Panc1 (cell line): ENCODE results near the gene FAF1. TPM values are rescaled to one million over a fixed set of nuclear protein-coding genes. Genes with fewer than 3 reads are reported as not detected.

Experiments used
- ATAC-seq: fragments of 200-7000 bp; cut with Tn5 transposase; 2 replicates; pipeline ENCODE4 v1.9.1; 2020; ENCODE audit warnings: mild to moderate bottlenecking, moderate library complexity
- BruUV-seq: library from RNA; stranded (reverse); fragments of 400-500 nt; replicated peaks from 2 replicates; lab custom pipeline; 2021; lab: Mats Ljungman, UMichigan
- CTCF ChIA-PET: fragments of 300-600 bp; sonication (Branson Sonifier 250); formaldehyde crosslinking; loops from one replicate; lab custom pipeline; 2022; ENCODE audit warnings: antibody characterized with exemption; lab: Charles Lee
- POLR2A ChIA-PET: fragments of 300-600 bp; sonication (Branson Sonifier 250); formaldehyde crosslinking; loops from one replicate; lab custom pipeline; 2022; ENCODE audit warnings: antibody characterized with exemption; lab: Charles Lee
- DNase-seq: peaks from one replicate; pipeline ENCODE4 v3.0.0-alpha.2; 2010; ENCODE audit warnings: low read depth, low spot score
- H3K27ac ChIP-seq: 2 replicates; pipeline ENCODE4 v1.5.1; 2011; ENCODE audit warnings: mild to moderate bottlenecking, low read length, inconsistent platforms
- H3K27me3 ChIP-seq: fragments of 200-500 bp; sonication (Bioruptor generic); 2 replicates; pipeline ENCODE4 v1.6.0; 2014; ENCODE audit warnings: low read length, inconsistent platforms; ENCODE audit not compliant: control insufficient read depth, insufficient read depth
- H3K36me3 ChIP-seq: fragments of 200-500 bp; sonication (Bioruptor generic); 2 replicates; pipeline ENCODE4 v1.5.1; 2014; ENCODE audit warnings: inconsistent platforms, mild to moderate bottlenecking, low read length, moderate library complexity; ENCODE audit not compliant: control insufficient read depth, insufficient read depth
- H3K4me1 ChIP-seq: 2 replicates; pipeline ENCODE4 v1.5.1; 2011; ENCODE audit warnings: inconsistent platforms, mild to moderate bottlenecking, low read length, moderate library complexity; ENCODE audit not compliant: control insufficient read depth, insufficient read depth
- H3K4me3 ChIP-seq, 2 experiments: 2 replicates each; pipeline ENCODE4 v1.5.1; 2011 to 2012; ENCODE audit warnings: low read depth in 2 of 2, low read length in 2 of 2, mild to moderate bottlenecking in 2 of 2, inconsistent platforms in 1 of 2, moderate library complexity in 1 of 2
- H3K9me3 ChIP-seq: fragments of 200-500 bp; sonication (Bioruptor generic); 2 replicates; pipeline ENCODE4 v1.5.1; 2014; ENCODE audit warnings: low read depth, mild to moderate bottlenecking, inconsistent platforms, low read length, moderate library complexity; ENCODE audit not compliant: control insufficient read depth, insufficient read depth
- POLR2AphosphoS5 ChIP-seq: IDR thresholded peaks from 2 replicates; pipeline ENCODE4 v1.6.1; 2012; ENCODE audit warnings: mild to moderate bottlenecking, low read depth, low read length, moderate library complexity
- SIN3A ChIP-seq: IDR thresholded peaks from 2 replicates; pipeline ENCODE4 v1.6.1; 2012; ENCODE audit warnings: low read depth, mild to moderate bottlenecking, low read length, moderate library complexity, borderline replicate concordance; ENCODE audit not compliant: insufficient read depth
- TCF7L2 ChIP-seq: IDR thresholded peaks from 2 replicates; pipeline ENCODE4 v1.6.1; 2011; ENCODE audit warnings: mild to moderate bottlenecking, low read depth, low read length, inconsistent platforms
- in situ Hi-C: cut with HindIII; loops from 2 replicates; pipeline ENCODE4 v1.10.0; 2016; ENCODE audit warnings: low sequenced_read_pairs, low pct_unique_long_range_greater_than_20kb
- intact Hi-C: fragments of 100-400 bp; cut with micrococcal nuclease; formaldehyde crosslinking; loops from one replicate; pipeline ENCODE4 v1.10.0; 2022; ENCODE audit not compliant: unreplicated experiment
- total RNA-seq: library from RNA; stranded (reverse); gene quantifications from one replicate; pipeline ENCODE4 v1.2.1, GENCODE V29; 2021; ENCODE audit not compliant: unreplicated experiment
- TF ChIP-seq, protein P1 (sequence below), 2 experiments: IDR thresholded peaks; 2 replicates each; pipeline ENCODE4 v1.6.1; 2011 to 2012; ENCODE audit warnings: low read depth in 2 of 2, control low read depth in 1 of 2, low read length in 1 of 2, mild to moderate bottlenecking in 1 of 2, moderate library complexity in 1 of 2; ENCODE audit not compliant: insufficient read depth in 1 of 2
- TF ChIP-seq, protein P2 (sequence below): fragments of 450-650 bp; IDR thresholded peaks from 2 replicates; pipeline ENCODE4 v1.5.1; 2017; ENCODE audit warnings: mild to moderate bottlenecking

Gene FAF1
- total RNA-seq, 1 experiment from 2014 or later, result 101 TPM

DNA sequence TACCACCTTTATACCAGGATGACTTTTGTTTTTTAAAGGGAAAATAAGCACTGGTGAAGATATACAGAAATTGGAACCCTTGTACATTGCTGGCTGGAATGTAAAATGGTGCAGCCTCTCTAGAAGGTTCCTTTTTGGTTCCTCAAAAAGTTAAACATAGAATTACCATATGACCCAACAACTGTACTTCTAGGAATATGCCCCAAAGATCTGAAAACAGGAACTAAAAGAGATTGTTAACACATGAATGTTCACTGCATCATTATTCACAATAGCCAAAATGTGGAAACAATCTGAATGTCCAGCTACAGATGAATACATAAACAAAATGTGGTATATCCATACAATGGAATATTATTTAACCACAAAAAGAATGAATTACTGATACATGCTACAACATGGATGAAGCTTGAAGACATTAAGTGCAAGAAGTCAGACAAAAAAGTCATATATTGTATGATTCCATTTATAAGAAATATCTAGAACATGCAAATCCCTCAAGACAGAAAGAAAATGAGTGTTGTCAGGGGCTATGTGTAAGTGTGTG is 452.0 kb downstream of the FAF1 start:
- DNase-seq (no peak), ATAC-seq (no peak)
- TF ChIP-seq TCF7L2 (no peak), POLR2AphosphoS5 (no peak), SIN3A (no peak)
- TF ChIP-seq, protein P1, sequence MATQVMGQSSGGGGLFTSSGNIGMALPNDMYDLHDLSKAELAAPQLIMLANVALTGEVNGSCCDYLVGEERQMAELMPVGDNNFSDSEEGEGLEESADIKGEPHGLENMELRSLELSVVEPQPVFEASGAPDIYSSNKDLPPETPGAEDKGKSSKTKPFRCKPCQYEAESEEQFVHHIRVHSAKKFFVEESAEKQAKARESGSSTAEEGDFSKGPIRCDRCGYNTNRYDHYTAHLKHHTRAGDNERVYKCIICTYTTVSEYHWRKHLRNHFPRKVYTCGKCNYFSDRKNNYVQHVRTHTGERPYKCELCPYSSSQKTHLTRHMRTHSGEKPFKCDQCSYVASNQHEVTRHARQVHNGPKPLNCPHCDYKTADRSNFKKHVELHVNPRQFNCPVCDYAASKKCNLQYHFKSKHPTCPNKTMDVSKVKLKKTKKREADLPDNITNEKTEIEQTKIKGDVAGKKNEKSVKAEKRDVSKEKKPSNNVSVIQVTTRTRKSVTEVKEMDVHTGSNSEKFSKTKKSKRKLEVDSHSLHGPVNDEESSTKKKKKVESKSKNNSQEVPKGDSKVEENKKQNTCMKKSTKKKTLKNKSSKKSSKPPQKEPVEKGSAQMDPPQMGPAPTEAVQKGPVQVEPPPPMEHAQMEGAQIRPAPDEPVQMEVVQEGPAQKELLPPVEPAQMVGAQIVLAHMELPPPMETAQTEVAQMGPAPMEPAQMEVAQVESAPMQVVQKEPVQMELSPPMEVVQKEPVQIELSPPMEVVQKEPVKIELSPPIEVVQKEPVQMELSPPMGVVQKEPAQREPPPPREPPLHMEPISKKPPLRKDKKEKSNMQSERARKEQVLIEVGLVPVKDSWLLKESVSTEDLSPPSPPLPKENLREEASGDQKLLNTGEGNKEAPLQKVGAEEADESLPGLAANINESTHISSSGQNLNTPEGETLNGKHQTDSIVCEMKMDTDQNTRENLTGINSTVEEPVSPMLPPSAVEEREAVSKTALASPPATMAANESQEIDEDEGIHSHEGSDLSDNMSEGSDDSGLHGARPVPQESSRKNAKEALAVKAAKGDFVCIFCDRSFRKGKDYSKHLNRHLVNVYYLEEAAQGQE (IDR thresholded peaks at IDR 0.05; ENCODE audit: insufficient read depth in 1 of 2, low read depth in 2 of 2, low read length in 1 of 2), result no peak
- TF ChIP-seq, protein P2, sequence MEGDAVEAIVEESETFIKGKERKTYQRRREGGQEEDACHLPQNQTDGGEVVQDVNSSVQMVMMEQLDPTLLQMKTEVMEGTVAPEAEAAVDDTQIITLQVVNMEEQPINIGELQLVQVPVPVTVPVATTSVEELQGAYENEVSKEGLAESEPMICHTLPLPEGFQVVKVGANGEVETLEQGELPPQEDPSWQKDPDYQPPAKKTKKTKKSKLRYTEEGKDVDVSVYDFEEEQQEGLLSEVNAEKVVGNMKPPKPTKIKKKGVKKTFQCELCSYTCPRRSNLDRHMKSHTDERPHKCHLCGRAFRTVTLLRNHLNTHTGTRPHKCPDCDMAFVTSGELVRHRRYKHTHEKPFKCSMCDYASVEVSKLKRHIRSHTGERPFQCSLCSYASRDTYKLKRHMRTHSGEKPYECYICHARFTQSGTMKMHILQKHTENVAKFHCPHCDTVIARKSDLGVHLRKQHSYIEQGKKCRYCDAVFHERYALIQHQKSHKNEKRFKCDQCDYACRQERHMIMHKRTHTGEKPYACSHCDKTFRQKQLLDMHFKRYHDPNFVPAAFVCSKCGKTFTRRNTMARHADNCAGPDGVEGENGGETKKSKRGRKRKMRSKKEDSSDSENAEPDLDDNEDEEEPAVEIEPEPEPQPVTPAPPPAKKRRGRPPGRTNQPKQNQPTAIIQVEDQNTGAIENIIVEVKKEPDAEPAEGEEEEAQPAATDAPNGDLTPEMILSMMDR, result no peak
- Histone ChIP-seq H3K36me3 (no peaks in the 10 kb centered on the region), H3K27ac (no peak overlapping the region), H3K9me3 (peaks cover 5% of the 10 kb centered on the region), H3K4me3 (no peak overlapping the region), H3K27me3 (no peaks in the 10 kb centered on the region), H3K4me1 (no peaks in the 10 kb centered on the region)
- CTCF ChIA-PET, result no interaction called here
- in situ Hi-C loops (no loop called here), intact Hi-C loops (no loop called here)
- no TSS peak for BruUV-seq
- POLR2A ChIA-PET, result no interaction called here

DNA sequence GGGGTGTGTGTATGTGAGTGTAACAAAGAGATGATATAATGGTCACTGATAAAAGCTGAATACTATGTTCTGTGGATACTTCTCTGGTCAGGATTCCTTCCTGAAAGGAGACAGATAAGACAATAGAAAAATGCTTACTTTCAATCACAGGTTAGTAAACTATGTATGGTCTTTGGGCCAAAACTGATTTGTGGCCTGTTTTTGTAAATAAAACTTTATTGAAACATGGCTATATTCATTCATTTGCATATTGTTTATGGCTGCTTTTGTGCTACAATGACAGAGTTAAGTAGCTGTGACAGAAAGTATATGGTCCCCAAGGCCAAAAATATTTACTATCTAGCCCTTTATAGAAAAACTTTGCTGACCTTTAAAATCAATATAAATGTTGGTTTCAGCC is 454.6 kb downstream of the FAF1 start:
- Histone ChIP-seq H3K9me3 (peaks cover 5% of the 10 kb centered on the region), H3K27me3 (no peaks in the 10 kb centered on the region), H3K27ac (no peak overlapping the region), H3K4me3 (no peak overlapping the region), H3K36me3 (no peaks in the 10 kb centered on the region), H3K4me1 (no peaks in the 10 kb centered on the region)
- ChIA-PET POLR2A (no interaction called here), CTCF (interaction anchor here (0.5 kb wide), 1 partner anchor 226 kb away, joined by 4 read pairs; no protein-coding TSS in a partner anchor)
- DNase-seq (no peak), ATAC-seq (no peak)
- intact Hi-C loops, result no loop called here
- TF ChIP-seq, protein P2, result no peak
- no TSS peak for BruUV-seq
- in situ Hi-C loops, result no loop called here
